HCT116 (cell line): ENCODE data around the gene ADGRV1. TPM values are rescaled to one million over a fixed set of nuclear protein-coding genes. Genes with fewer than 3 reads are reported as not detected.

Experiments
- ATAC-seq: fragments of 200-7000 bp; cut with Tn5 transposase; 2 replicates; pipeline ENCODE4 v1.9.1; 2020; ENCODE audit warnings: mild to moderate bottlenecking, moderate library complexity
- BruUV-seq: library from RNA; stranded (reverse); fragments of 400-500 nt; replicated peaks from 2 replicates; lab custom pipeline; 2021; lab: Mats Ljungman, UMichigan
- CTCF ChIA-PET: fragments of 300-600 bp; sonication (Branson Sonifier 250); formaldehyde crosslinking; loops from one replicate; lab custom pipeline; 2021; ENCODE audit warnings: antibody characterized with exemption; lab: Charles Lee
- POLR2A ChIA-PET: fragments of 300-600, 350-600 bp; sonication (Branson Sonifier 250); formaldehyde crosslinking; loops from one replicate; lab custom pipeline; 2021; ENCODE audit warnings: antibody characterized with exemption; lab: Charles Lee
- RAD21 ChIA-PET, 2 experiments: fragments of 300-600 bp; sonication (Branson Sonifier 250); formaldehyde crosslinking; loops; one replicate each; lab custom pipeline; 2023; ENCODE audit warnings: low total read pairs in 2 of 2; ENCODE audit not compliant: uncharacterized antibody in 2 of 2, unreplicated experiment in 2 of 2, low non-redundant PET in 1 of 2; lab: Charles Lee
- DNase-seq: peaks from one replicate; pipeline ENCODE4 v3.0.0-alpha.2; 2010; ENCODE audit warnings: low read depth, low spot score
- H2AFZ ChIP-seq: fragments of 200-600 bp; shearing (Covaris generic), sonication (generic); 2 replicates; pipeline ENCODE4 v1.6.1; 2017; ENCODE audit warnings: low read depth, mixed run types, mixed read lengths, antibody characterized with exemption, low read length; ENCODE audit not compliant: poor library complexity, severe bottlenecking
- H3K27ac ChIP-seq: 2 replicates; pipeline ENCODE4 v1.5.1; 2012; ENCODE audit warnings: low read depth, low read length
- H3K27me3 ChIP-seq: fragments of 200-600 bp; sonication (generic); 2 replicates; pipeline ENCODE4 v1.6.1; 2016; ENCODE audit warnings: mixed run types, low read length, mixed read lengths; ENCODE audit not compliant: insufficient read depth
- H3K36me3 ChIP-seq, 2 experiments: fragments of 200-500 bp in 1 of 2; fragments of 200-600 bp in 1 of 2; sonication (Bioruptor generic) in 1 of 2; sonication (generic) in 1 of 2; 2 replicates each; pipeline versions ENCODE4 v1.5.1 to v1.6.1; 2014 to 2016; ENCODE audit warnings: low read length in 2 of 2, inconsistent platforms in 1 of 2, mixed read lengths in 1 of 2, mixed run types in 1 of 2; ENCODE audit not compliant: insufficient read depth in 2 of 2, control insufficient read depth in 1 of 2
- H3K4me1 ChIP-seq, 2 experiments: fragments of 200-600 bp in 1 of 2; sonication (generic) in 1 of 2; 2 replicates each; pipeline versions ENCODE4 v1.5.1 to v1.6.1; 2012 to 2017; ENCODE audit warnings: low read length in 2 of 2, inconsistent platforms in 1 of 2, mild to moderate bottlenecking in 1 of 2, mixed read lengths in 1 of 2, mixed run types in 1 of 2, moderate library complexity in 1 of 2; ENCODE audit not compliant: insufficient read depth in 2 of 2, control insufficient read depth in 1 of 2
- H3K4me2 ChIP-seq: fragments of 200-600 bp; sonication (generic); 2 replicates; pipeline ENCODE4 v1.6.1; 2017; ENCODE audit warnings: mixed run types, low read length, mixed read lengths
- H3K4me3 ChIP-seq, 2 experiments: fragments of 200-600 bp in 1 of 2; sonication (generic) in 1 of 2; replicated peaks in 1 of 2; 2 replicates each; pipeline ENCODE4 v1.5.1; 2011 to 2016; ENCODE audit warnings: low read length in 2 of 2, control low read depth in 1 of 2, low read depth in 1 of 2, mild to moderate bottlenecking in 1 of 2, mixed read lengths in 1 of 2, mixed run types in 1 of 2
- H3K79me2 ChIP-seq: fragments of 200-600 bp; sonication (generic); 2 replicates; pipeline ENCODE4 v1.6.1; 2017; ENCODE audit warnings: mild to moderate bottlenecking, mixed run types, low read length, moderate library complexity, mixed read lengths; ENCODE audit not compliant: insufficient read depth
- H3K9ac ChIP-seq: fragments of 200-600 bp; sonication (generic); 2 replicates; pipeline ENCODE4 v1.6.1; 2016; ENCODE audit warnings: low read length, mixed read lengths
- H3K9me2 ChIP-seq: fragments of 200-600 bp; sonication (generic), shearing (Covaris generic); 2 replicates; pipeline ENCODE4 v1.6.1; 2017; ENCODE audit warnings: mixed run types, mild to moderate bottlenecking, moderate library complexity; ENCODE audit not compliant: insufficient read depth
- H3K9me3 ChIP-seq, 2 experiments: fragments of 200-500 bp in 1 of 2; fragments of 200-600 bp in 1 of 2; sonication (Bioruptor generic) in 1 of 2; sonication (generic) in 1 of 2; 2 replicates each; pipeline ENCODE4 v1.6.1; 2014 to 2017; ENCODE audit warnings: low read length in 2 of 2, mixed read lengths in 2 of 2, inconsistent platforms in 1 of 2, low read depth in 1 of 2, mild to moderate bottlenecking in 1 of 2, mixed run types in 1 of 2, moderate library complexity in 1 of 2; ENCODE audit not compliant: control insufficient read depth in 1 of 2, insufficient read depth in 1 of 2
- H4K20me1 ChIP-seq: fragments of 200-600 bp; sonication (generic), shearing (Covaris generic); 2 replicates; pipeline ENCODE4 v1.6.1; 2017; ENCODE audit warnings: mixed run types, mild to moderate bottlenecking, moderate library complexity; ENCODE audit not compliant: insufficient read depth
- CEBPB ChIP-seq: IDR thresholded peaks from 2 replicates; pipeline ENCODE4 v1.6.1; 2012; ENCODE audit warnings: low read depth
- ELF1 ChIP-seq: IDR thresholded peaks from 2 replicates; pipeline ENCODE4 v1.6.1; 2012; ENCODE audit warnings: low read depth, borderline replicate concordance
- JUND ChIP-seq: IDR thresholded peaks from 2 replicates; pipeline ENCODE4 v1.6.1; 2012
- POLR2AphosphoS5 ChIP-seq: IDR thresholded peaks from 2 replicates; pipeline ENCODE4 v1.6.1; 2011; ENCODE audit warnings: mild to moderate bottlenecking, low read depth, low read length, moderate library complexity
- SIN3A ChIP-seq: IDR thresholded peaks from 2 replicates; pipeline ENCODE4 v1.6.1; 2012; ENCODE audit warnings: low read depth
- SP1 ChIP-seq: IDR thresholded peaks from 2 replicates; pipeline ENCODE4 v1.6.1; 2012; ENCODE audit warnings: low read depth
- SRF ChIP-seq: IDR thresholded peaks from 2 replicates; pipeline ENCODE4 v1.6.1; 2012; ENCODE audit warnings: low read depth
- TCF7L2 ChIP-seq: IDR thresholded peaks from 2 replicates; pipeline ENCODE4 v1.7.0; 2011; ENCODE audit warnings: borderline replicate concordance, inconsistent platforms; ENCODE audit not compliant: insufficient read depth, insufficient read length; ENCODE audit errors: extremely low read depth
- YY1 ChIP-seq: IDR thresholded peaks from 2 replicates; pipeline ENCODE4 v1.6.1; 2011; ENCODE audit warnings: low read length, low read depth, moderate library complexity, mild to moderate bottlenecking; ENCODE audit not compliant: insufficient replicate concordance; ENCODE audit errors: extremely low read depth
- ZFX ChIP-seq: fragments of 450-650 bp; IDR thresholded peaks from 2 replicates; pipeline ENCODE4 v1.6.1; 2017
- intact Hi-C: fragments of 100-400 bp; cut with micrococcal nuclease; formaldehyde crosslinking; loops from 2 replicates; pipeline ENCODE4 v1.10.0; 2022
- total RNA-seq: library from RNA; stranded (reverse); gene quantifications from one replicate; pipeline ENCODE4 v1.2.1, GENCODE V29; 2021; ENCODE audit not compliant: unreplicated experiment
- TF ChIP-seq, protein P1 (sequence below): IDR thresholded peaks from 2 replicates; pipeline ENCODE4 v1.6.1; 2012; ENCODE audit warnings: low read depth
- TF ChIP-seq, protein P2 (sequence below), 3 experiments: fragments of 200-600 bp in 1 of 3; sonication (generic) in 1 of 3; IDR thresholded peaks in 2 of 3; conservative IDR thresholded peaks in 1 of 3; 2 replicates each; pipeline ENCODE4 v1.5.1; 2012 to 2017; ENCODE audit warnings: low read depth in 2 of 3, low read length in 2 of 3, antibody characterized with exemption in 1 of 3, borderline replicate concordance in 1 of 3, control low read depth in 1 of 3, mild to moderate bottlenecking in 1 of 3, mixed read lengths in 1 of 3, mixed run types in 1 of 3, moderate library complexity in 1 of 3; ENCODE audit not compliant: insufficient read depth in 1 of 3

Gene ADGRV1
- total RNA-seq, 1 experiment from 2014 or later = 6.0 TPM

DNA sequence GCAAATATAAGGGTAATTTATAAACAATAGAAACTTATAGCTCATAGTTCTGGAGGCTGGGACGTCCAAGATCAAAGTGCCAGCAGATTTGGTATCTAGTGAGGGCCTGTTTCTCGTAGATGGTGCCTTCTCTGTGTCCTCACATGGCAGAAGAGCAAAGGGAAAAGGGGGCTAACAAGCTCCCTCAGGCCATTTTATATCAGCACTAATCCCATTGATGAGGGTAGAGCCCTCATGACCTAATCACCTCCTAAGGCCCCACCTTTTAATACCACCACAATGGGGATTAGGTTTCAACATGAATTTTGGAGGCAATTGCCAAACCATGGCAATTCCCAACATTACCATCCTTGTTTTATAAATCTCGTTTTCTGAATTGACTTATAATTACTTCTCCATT, 564.7 kb downstream of the ADGRV1 start:
- intact Hi-C loops = no loop called here
- Histone ChIP-seq H4K20me1 (no peaks in the 10 kb centered on the region), H3K27me3 (no peaks in the 10 kb centered on the region), H3K4me2 (no peak overlapping the region), H3K79me2 (no peaks in the 10 kb centered on the region), H3K4me3 (no peak overlapping the region), H3K9me2 (no peaks in the 10 kb centered on the region), H3K27ac (no peak overlapping the region), H3K9me3 (no peaks in the 10 kb centered on the region), H3K9ac (no peak overlapping the region), H3K36me3 (no peaks in the 10 kb centered on the region), H3K4me1 (no peaks in the 10 kb centered on the region), H2AFZ (no peak overlapping the region)
- ChIA-PET RAD21 (no interaction called here), CTCF (no interaction called here), POLR2A (no interaction called here)
- ATAC-seq (no peak), DNase-seq (no peak)
- TF ChIP-seq YY1 = no peak
- TF ChIP-seq ELF1 = no peak
- no peak for TF ChIP-seq CEBPB
- no peak for TF ChIP-seq TCF7L2
- TF ChIP-seq, protein P1, sequence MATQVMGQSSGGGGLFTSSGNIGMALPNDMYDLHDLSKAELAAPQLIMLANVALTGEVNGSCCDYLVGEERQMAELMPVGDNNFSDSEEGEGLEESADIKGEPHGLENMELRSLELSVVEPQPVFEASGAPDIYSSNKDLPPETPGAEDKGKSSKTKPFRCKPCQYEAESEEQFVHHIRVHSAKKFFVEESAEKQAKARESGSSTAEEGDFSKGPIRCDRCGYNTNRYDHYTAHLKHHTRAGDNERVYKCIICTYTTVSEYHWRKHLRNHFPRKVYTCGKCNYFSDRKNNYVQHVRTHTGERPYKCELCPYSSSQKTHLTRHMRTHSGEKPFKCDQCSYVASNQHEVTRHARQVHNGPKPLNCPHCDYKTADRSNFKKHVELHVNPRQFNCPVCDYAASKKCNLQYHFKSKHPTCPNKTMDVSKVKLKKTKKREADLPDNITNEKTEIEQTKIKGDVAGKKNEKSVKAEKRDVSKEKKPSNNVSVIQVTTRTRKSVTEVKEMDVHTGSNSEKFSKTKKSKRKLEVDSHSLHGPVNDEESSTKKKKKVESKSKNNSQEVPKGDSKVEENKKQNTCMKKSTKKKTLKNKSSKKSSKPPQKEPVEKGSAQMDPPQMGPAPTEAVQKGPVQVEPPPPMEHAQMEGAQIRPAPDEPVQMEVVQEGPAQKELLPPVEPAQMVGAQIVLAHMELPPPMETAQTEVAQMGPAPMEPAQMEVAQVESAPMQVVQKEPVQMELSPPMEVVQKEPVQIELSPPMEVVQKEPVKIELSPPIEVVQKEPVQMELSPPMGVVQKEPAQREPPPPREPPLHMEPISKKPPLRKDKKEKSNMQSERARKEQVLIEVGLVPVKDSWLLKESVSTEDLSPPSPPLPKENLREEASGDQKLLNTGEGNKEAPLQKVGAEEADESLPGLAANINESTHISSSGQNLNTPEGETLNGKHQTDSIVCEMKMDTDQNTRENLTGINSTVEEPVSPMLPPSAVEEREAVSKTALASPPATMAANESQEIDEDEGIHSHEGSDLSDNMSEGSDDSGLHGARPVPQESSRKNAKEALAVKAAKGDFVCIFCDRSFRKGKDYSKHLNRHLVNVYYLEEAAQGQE = no peak
- TF ChIP-seq, protein P2, sequence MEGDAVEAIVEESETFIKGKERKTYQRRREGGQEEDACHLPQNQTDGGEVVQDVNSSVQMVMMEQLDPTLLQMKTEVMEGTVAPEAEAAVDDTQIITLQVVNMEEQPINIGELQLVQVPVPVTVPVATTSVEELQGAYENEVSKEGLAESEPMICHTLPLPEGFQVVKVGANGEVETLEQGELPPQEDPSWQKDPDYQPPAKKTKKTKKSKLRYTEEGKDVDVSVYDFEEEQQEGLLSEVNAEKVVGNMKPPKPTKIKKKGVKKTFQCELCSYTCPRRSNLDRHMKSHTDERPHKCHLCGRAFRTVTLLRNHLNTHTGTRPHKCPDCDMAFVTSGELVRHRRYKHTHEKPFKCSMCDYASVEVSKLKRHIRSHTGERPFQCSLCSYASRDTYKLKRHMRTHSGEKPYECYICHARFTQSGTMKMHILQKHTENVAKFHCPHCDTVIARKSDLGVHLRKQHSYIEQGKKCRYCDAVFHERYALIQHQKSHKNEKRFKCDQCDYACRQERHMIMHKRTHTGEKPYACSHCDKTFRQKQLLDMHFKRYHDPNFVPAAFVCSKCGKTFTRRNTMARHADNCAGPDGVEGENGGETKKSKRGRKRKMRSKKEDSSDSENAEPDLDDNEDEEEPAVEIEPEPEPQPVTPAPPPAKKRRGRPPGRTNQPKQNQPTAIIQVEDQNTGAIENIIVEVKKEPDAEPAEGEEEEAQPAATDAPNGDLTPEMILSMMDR (IDR thresholded peaks at IDR 0.05 in 2 of 3, conservative IDR thresholded peaks at IDR 0.05 in 1 of 3; ENCODE audit: borderline replicate concordance in 1 of 3, insufficient read depth in 1 of 3, low read depth in 2 of 3, low read length in 2 of 3) = no peak
- no peak for TF ChIP-seq POLR2AphosphoS5
- no peak for TF ChIP-seq SIN3A
- no peak for TF ChIP-seq SP1
- TF ChIP-seq ZFX = no peak
- no peak for TF ChIP-seq SRF
- TF ChIP-seq JUND = no peak
- BruUV-seq = no TSS peak
